HEK293 (cell line): ENCODE data around the gene ARHGEF28.

Experiments
- CTCF ChIA-PET: fragments of 350-600 bp; formaldehyde crosslinking; extraction: SDS; loops from one replicate; lab custom pipeline; 2021; ENCODE audit warnings: antibody characterized with exemption; lab: Yijun Ruan, JAX
- POLR2A ChIA-PET: fragments of 300-600 bp; formaldehyde crosslinking; extraction: SDS; loops from one replicate; lab custom pipeline; 2020; ENCODE audit warnings: antibody characterized with exemption, inconsistent platforms; lab: Yijun Ruan, JAX
- H3K27ac ChIP-seq: fragments of 200-500 bp; sonication (Bioruptor generic); 2 replicates; pipeline ENCODE4 v1.5.1; 2014; ENCODE audit warnings: low read depth, low read length, control low read depth, inconsistent platforms; ENCODE audit errors: extremely low read depth
- H3K36me3 ChIP-seq, 2 experiments: fragments of 200-500 bp in 1 of 2; sonication (Bioruptor generic) in 1 of 2; 1 replicate in 1 of 2; 2 replicates in 1 of 2; pipeline ENCODE4 v1.5.1; 2014 to 2017; ENCODE audit warnings: inconsistent platforms in 2 of 2, low read length in 2 of 2; ENCODE audit not compliant: control insufficient read depth in 2 of 2, insufficient read depth in 1 of 2
- H3K4me1 ChIP-seq: fragments of 200-500 bp; sonication (Bioruptor generic); 2 replicates; pipeline ENCODE4 v1.5.1; 2014; ENCODE audit warnings: mild to moderate bottlenecking, low read length, inconsistent platforms; ENCODE audit not compliant: control insufficient read depth, insufficient read depth
- H3K4me3 ChIP-seq: 2 replicates; pipeline ENCODE4 v1.5.1; 2011; ENCODE audit warnings: low read depth, mild to moderate bottlenecking, control low read depth, low read length, moderate library complexity
- H3K9me3 ChIP-seq: fragments of 200-500 bp; sonication (Bioruptor generic); 2 replicates; pipeline ENCODE4 v1.5.1; 2014; ENCODE audit warnings: low read depth, low read length, inconsistent platforms; ENCODE audit not compliant: control insufficient read depth, insufficient read depth
- SP3 ChIP-seq: fragments of 450-650 bp; formaldehyde crosslinking; IDR thresholded peaks from 2 replicates; pipeline ENCODE4 v1.5.1; 2016; ENCODE audit warnings: missing biosample characterization, missing genetic modification characterization
- TCF7L2 ChIP-seq: IDR thresholded peaks from 2 replicates; pipeline ENCODE4 v1.6.1; 2011; ENCODE audit warnings: low read depth, mild to moderate bottlenecking, inconsistent platforms, low read length, moderate library complexity, borderline replicate concordance
- ZBTB48 ChIP-seq: fragments of 450-650 bp; formaldehyde crosslinking; IDR thresholded peaks from 2 replicates; pipeline ENCODE4 v1.5.1; 2016; ENCODE audit warnings: missing biosample characterization, missing genetic modification characterization
- ZEB2 ChIP-seq: fragments of 450-650 bp; formaldehyde crosslinking; IDR thresholded peaks from 2 replicates; pipeline ENCODE4 v1.5.1; 2016; ENCODE audit warnings: missing biosample characterization, missing genetic modification characterization
- ZNF223 ChIP-seq: fragments of 450-650 bp; formaldehyde crosslinking; IDR thresholded peaks from 2 replicates; pipeline ENCODE4 v1.5.1; 2016; ENCODE audit warnings: missing biosample characterization, missing genetic modification characterization
- ZNF354C ChIP-seq: fragments of 450-650 bp; formaldehyde crosslinking; IDR thresholded peaks from 2 replicates; pipeline ENCODE4 v1.5.1; 2016; ENCODE audit warnings: missing biosample characterization, missing genetic modification characterization, low read depth, borderline replicate concordance
- ZNF521 ChIP-seq: fragments of 450-650 bp; formaldehyde crosslinking; IDR thresholded peaks from 2 replicates; pipeline ENCODE4 v1.5.1; 2017; ENCODE audit warnings: missing biosample characterization, mild to moderate bottlenecking, missing genetic modification characterization
- ZNF600 ChIP-seq: fragments of 450-650 bp; formaldehyde crosslinking; IDR thresholded peaks from 2 replicates; pipeline ENCODE4 v1.5.1; 2016; ENCODE audit warnings: missing biosample characterization, missing genetic modification characterization
- ZNF654 ChIP-seq: fragments of 450-650 bp; formaldehyde crosslinking; IDR thresholded peaks from 2 replicates; pipeline ENCODE4 v1.5.1; 2016; ENCODE audit warnings: low read depth, missing biosample characterization, missing genetic modification characterization
- ZNF701 ChIP-seq: fragments of 450-650 bp; formaldehyde crosslinking; IDR thresholded peaks from 2 replicates; pipeline ENCODE4 v1.5.1; 2016; ENCODE audit warnings: missing biosample characterization, missing genetic modification characterization
- ZSCAN23 ChIP-seq: fragments of 450-650 bp; formaldehyde crosslinking; IDR thresholded peaks from 2 replicates; pipeline ENCODE4 v1.5.1; 2016; ENCODE audit warnings: missing biosample characterization, missing genetic modification characterization
- TF ChIP-seq, protein P1 (sequence below): fragments of 450-650 bp; formaldehyde crosslinking; IDR thresholded peaks from 2 replicates; pipeline ENCODE4 v1.5.1; 2016; ENCODE audit warnings: missing biosample characterization, missing genetic modification characterization
- TF ChIP-seq, protein P2 (sequence below): fragments of 450-650 bp; formaldehyde crosslinking; IDR thresholded peaks from 2 replicates; pipeline ENCODE4 v1.5.1; 2016; ENCODE audit warnings: missing biosample characterization, missing genetic modification characterization, low read depth
- TF ChIP-seq, protein P3 (sequence below): fragments of 450-650 bp; formaldehyde crosslinking; IDR thresholded peaks from 2 replicates; pipeline ENCODE4 v1.5.1; 2016; ENCODE audit warnings: missing biosample characterization, missing genetic modification characterization
- TF ChIP-seq, protein P4 (sequence below): fragments of 450-650 bp; formaldehyde crosslinking; IDR thresholded peaks from 2 replicates; pipeline ENCODE4 v1.5.1; 2017; ENCODE audit warnings: missing biosample characterization, missing genetic modification characterization
- TF ChIP-seq, protein P5 (sequence below): sonication (generic); formaldehyde crosslinking; IDR thresholded peaks from 2 replicates; pipeline ENCODE4 v1.8.1; 2022; ENCODE audit warnings: mild to moderate bottlenecking, moderate library complexity, missing genetic modification reagents
- TF ChIP-seq, protein P6 (sequence below): fragments of 450-650 bp; formaldehyde crosslinking; IDR thresholded peaks from 2 replicates; pipeline ENCODE4 v1.5.1; 2016; ENCODE audit warnings: missing biosample characterization, missing genetic modification characterization
- TF ChIP-seq, protein P7 (sequence below): fragments of 450-650 bp; formaldehyde crosslinking; conservative IDR thresholded peaks from 2 replicates; pipeline ENCODE4 v1.5.1; 2016; ENCODE audit warnings: low read depth, missing biosample characterization, missing genetic modification characterization

ARHGEF28 gene

DNA sequence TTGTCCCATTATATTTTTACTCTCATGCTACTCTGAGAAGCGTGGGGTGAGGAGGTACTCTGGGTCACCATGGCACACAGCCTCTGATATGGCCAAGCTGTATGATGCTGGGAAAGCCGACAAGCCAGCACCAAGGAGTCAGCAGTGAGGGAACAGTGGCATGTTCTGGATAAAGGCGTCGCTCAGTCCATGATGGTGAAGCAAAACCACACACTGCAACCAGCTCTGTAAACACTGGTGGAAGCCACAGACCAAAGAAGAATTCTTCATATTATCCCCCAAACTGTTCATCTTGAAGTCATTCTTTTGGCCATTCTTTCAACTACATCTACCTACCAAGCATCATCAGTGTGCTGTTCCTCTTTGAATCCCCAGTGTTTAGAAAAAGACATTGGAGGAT is 264.6 kb downstream of the ARHGEF28 start (continued):
- TF ChIP-seq, protein P1, sequence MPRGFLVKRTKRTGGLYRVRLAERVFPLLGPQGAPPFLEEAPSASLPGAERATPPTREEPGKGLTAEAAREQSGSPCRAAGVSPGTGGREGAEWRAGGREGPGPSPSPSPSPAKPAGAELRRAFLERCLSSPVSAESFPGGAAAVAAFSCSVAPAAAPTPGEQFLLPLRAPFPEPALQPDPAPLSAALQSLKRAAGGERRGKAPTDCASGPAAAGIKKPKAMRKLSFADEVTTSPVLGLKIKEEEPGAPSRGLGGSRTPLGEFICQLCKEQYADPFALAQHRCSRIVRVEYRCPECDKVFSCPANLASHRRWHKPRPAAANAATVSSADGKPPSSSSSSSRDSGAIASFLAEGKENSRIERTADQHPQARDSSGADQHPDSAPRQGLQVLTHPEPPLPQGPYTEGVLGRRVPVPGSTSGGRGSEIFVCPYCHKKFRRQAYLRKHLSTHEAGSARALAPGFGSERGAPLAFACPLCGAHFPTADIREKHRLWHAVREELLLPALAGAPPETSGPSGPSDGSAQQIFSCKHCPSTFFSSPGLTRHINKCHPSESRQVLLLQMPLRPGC (tag by site-specific recombination): no peak
- TF ChIP-seq, protein P2, sequence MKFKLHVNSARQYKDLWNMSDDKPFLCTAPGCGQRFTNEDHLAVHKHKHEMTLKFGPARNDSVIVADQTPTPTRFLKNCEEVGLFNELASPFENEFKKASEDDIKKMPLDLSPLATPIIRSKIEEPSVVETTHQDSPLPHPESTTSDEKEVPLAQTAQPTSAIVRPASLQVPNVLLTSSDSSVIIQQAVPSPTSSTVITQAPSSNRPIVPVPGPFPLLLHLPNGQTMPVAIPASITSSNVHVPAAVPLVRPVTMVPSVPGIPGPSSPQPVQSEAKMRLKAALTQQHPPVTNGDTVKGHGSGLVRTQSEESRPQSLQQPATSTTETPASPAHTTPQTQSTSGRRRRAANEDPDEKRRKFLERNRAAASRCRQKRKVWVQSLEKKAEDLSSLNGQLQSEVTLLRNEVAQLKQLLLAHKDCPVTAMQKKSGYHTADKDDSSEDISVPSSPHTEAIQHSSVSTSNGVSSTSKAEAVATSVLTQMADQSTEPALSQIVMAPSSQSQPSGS (tag by site-specific recombination): no peak
- TF ChIP-seq ZNF521: no peak
- no peak for TF ChIP-seq ZEB2 (tag by site-specific recombination)
- TF ChIP-seq, protein P3, sequence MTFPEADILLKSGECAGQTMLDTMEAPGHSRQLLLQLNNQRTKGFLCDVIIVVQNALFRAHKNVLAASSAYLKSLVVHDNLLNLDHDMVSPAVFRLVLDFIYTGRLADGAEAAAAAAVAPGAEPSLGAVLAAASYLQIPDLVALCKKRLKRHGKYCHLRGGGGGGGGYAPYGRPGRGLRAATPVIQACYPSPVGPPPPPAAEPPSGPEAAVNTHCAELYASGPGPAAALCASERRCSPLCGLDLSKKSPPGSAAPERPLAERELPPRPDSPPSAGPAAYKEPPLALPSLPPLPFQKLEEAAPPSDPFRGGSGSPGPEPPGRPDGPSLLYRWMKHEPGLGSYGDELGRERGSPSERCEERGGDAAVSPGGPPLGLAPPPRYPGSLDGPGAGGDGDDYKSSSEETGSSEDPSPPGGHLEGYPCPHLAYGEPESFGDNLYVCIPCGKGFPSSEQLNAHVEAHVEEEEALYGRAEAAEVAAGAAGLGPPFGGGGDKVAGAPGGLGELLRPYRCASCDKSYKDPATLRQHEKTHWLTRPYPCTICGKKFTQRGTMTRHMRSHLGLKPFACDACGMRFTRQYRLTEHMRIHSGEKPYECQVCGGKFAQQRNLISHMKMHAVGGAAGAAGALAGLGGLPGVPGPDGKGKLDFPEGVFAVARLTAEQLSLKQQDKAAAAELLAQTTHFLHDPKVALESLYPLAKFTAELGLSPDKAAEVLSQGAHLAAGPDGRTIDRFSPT (tag by site-specific recombination): no peak
- no peak for TF ChIP-seq ZNF701 (tag by site-specific recombination)
- TF ChIP-seq ZNF354C (tag by site-specific recombination): no peak
- TF ChIP-seq, protein P4, sequence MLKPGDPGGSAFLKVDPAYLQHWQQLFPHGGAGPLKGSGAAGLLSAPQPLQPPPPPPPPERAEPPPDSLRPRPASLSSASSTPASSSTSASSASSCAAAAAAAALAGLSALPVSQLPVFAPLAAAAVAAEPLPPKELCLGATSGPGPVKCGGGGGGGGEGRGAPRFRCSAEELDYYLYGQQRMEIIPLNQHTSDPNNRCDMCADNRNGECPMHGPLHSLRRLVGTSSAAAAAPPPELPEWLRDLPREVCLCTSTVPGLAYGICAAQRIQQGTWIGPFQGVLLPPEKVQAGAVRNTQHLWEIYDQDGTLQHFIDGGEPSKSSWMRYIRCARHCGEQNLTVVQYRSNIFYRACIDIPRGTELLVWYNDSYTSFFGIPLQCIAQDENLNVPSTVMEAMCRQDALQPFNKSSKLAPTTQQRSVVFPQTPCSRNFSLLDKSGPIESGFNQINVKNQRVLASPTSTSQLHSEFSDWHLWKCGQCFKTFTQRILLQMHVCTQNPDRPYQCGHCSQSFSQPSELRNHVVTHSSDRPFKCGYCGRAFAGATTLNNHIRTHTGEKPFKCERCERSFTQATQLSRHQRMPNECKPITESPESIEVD (tag by site-specific recombination): no peak

DNA sequence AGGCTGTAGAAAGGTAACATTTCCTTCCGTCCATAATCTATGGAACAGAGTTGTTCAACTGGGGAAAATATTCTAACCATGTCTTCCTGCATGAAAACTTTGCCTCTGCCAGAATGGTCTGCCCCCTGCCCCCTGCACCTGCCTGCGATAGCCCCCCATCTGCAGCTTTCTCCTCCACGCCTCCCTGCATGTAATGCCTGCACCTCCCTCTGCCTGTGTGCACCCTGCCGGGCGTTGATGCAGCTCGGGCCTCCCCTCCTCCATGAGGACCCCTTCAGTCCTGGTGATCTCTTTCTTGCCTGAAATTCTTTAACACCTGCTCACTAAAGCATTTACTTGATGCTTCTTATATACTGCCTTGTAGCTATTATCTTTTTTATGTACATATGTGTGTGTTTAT is 266.2 kb downstream of the ARHGEF28 start:
- ChIA-PET CTCF (no interaction called here), POLR2A (no interaction called here)
- H3K4me1 ChIP-seq: no peaks in the 10 kb centered on the region
- H3K9me3 ChIP-seq: no peaks in the 10 kb centered on the region
- peaks cover 0 to 8% of the 10 kb centered on the region in 2 experiments; a peak in 1 of 3 replicates for H3K36me3 ChIP-seq
- TF ChIP-seq TCF7L2: no peak
- TF ChIP-seq ZNF223 (tag by site-specific recombination): no peak
- TF ChIP-seq, protein P5, sequence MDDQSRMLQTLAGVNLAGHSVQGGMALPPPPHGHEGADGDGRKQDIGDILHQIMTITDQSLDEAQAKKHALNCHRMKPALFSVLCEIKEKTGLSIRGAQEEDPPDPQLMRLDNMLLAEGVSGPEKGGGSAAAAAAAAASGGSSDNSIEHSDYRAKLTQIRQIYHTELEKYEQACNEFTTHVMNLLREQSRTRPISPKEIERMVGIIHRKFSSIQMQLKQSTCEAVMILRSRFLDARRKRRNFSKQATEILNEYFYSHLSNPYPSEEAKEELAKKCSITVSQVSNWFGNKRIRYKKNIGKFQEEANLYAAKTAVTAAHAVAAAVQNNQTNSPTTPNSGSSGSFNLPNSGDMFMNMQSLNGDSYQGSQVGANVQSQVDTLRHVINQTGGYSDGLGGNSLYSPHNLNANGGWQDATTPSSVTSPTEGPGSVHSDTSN: no peak
- TF ChIP-seq ZNF654 (tag by site-specific recombination): no peak
- H3K4me3 ChIP-seq: no peak overlapping the region
- no peak overlapping the region for H3K27ac ChIP-seq

DNA sequence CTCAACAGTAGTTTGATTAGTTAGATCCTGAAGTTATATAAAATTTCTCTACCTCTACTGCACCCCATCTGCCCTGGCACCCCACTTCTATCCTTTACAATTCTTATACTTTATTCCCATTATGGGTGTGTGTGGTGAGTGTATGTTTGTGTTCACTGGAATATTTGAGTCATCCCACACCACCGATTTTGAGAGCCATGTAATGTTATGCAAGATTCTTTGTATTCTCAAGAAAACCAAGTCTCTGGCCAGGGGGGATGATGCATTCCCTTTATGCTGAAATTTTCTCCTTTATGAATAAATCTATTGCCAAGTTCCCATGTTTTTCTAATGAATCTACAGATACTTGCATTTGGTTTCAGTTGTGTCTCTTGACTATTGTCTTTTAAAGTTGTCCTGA is 266.8 kb downstream of the ARHGEF28 start:
- no peaks in the 10 kb centered on the region for H3K9me3 ChIP-seq
- H3K4me1 ChIP-seq: no peaks in the 10 kb centered on the region
- H3K27ac ChIP-seq: no peak overlapping the region
- ChIA-PET POLR2A (no interaction called here), CTCF (no interaction called here)
- peaks cover 0 to 8% of the 10 kb centered on the region in 2 experiments; a peak in 1 of 3 replicates for H3K36me3 ChIP-seq
- H3K4me3 ChIP-seq: no peak overlapping the region
- TF ChIP-seq ZSCAN23 (tag by site-specific recombination): no peak
- TF ChIP-seq, protein P6, sequence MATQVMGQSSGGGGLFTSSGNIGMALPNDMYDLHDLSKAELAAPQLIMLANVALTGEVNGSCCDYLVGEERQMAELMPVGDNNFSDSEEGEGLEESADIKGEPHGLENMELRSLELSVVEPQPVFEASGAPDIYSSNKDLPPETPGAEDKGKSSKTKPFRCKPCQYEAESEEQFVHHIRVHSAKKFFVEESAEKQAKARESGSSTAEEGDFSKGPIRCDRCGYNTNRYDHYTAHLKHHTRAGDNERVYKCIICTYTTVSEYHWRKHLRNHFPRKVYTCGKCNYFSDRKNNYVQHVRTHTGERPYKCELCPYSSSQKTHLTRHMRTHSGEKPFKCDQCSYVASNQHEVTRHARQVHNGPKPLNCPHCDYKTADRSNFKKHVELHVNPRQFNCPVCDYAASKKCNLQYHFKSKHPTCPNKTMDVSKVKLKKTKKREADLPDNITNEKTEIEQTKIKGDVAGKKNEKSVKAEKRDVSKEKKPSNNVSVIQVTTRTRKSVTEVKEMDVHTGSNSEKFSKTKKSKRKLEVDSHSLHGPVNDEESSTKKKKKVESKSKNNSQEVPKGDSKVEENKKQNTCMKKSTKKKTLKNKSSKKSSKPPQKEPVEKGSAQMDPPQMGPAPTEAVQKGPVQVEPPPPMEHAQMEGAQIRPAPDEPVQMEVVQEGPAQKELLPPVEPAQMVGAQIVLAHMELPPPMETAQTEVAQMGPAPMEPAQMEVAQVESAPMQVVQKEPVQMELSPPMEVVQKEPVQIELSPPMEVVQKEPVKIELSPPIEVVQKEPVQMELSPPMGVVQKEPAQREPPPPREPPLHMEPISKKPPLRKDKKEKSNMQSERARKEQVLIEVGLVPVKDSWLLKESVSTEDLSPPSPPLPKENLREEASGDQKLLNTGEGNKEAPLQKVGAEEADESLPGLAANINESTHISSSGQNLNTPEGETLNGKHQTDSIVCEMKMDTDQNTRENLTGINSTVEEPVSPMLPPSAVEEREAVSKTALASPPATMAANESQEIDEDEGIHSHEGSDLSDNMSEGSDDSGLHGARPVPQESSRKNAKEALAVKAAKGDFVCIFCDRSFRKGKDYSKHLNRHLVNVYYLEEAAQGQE (tag by site-specific recombination): no peak
- TF ChIP-seq ZBTB48 (tag by site-specific recombination): no peak
- TF ChIP-seq ZNF600 (tag by site-specific recombination): no peak
- TF ChIP-seq SP3 (tag by site-specific recombination): no peak
- TF ChIP-seq, protein P7, sequence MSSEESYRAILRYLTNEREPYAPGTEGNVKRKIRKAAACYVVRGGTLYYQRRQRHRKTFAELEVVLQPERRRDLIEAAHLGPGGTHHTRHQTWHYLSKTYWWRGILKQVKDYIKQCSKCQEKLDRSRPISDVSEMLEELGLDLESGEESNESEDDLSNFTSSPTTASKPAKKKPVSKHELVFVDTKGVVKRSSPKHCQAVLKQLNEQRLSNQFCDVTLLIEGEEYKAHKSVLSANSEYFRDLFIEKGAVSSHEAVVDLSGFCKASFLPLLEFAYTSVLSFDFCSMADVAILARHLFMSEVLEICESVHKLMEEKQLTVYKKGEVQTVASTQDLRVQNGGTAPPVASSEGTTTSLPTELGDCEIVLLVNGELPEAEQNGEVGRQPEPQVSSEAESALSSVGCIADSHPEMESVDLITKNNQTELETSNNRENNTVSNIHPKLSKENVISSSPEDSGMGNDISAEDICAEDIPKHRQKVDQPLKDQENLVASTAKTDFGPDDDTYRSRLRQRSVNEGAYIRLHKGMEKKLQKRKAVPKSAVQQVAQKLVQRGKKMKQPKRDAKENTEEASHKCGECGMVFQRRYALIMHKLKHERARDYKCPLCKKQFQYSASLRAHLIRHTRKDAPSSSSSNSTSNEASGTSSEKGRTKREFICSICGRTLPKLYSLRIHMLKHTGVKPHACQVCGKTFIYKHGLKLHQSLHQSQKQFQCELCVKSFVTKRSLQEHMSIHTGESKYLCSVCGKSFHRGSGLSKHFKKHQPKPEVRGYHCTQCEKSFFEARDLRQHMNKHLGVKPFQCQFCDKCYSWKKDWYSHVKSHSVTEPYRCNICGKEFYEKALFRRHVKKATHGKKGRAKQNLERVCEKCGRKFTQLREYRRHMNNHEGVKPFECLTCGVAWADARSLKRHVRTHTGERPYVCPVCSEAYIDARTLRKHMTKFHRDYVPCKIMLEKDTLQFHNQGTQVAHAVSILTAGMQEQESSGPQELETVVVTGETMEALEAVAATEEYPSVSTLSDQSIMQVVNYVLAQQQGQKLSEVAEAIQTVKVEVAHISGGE: no peak
